H1 (cell line): ENCODE measurements around the gene DCANP1. TPM values are rescaled to one million over a fixed set of nuclear protein-coding genes. Genes with fewer than 3 reads are reported as not detected.

Experiments
- CTCF ChIA-PET: fragments of 300-600 bp; sonication (Branson Sonifier 250); formaldehyde crosslinking; loops from one replicate; lab custom pipeline; 2021; ENCODE audit not compliant: partially characterized antibody; lab: Charles Lee
- POLR2A ChIA-PET: fragments of 300-600 bp; sonication (Branson Sonifier 250); formaldehyde crosslinking; loops from one replicate; lab custom pipeline; 2021; ENCODE audit warnings: inconsistent platforms; ENCODE audit not compliant: partially characterized antibody; lab: Charles Lee
- DNase-seq, 2 experiments: peaks; one replicate each; pipeline versions ENCODE4 v3.0.0 to v3.0.0-alpha.2; 2010 to 2022; ENCODE audit warnings: low spot score in 2 of 2, low read depth in 1 of 2, mixed read lengths in 1 of 2
- FAIRE-seq: peaks from 2 replicates; lab custom pipeline; 2011; peaks lifted over from hg19 to GRCh38; lab: Jason Lieb, UNC
- H2AFZ ChIP-seq: 2 replicates; pipeline ENCODE4 v1.8.1; 2012; ENCODE audit warnings: low read length, inconsistent platforms
- H2AK5ac ChIP-seq: 2 replicates; pipeline ENCODE4 v1.6.1; 2013; ENCODE audit warnings: low read depth, low read length
- H2BK120ac ChIP-seq: replicated peaks from 2 replicates; pipeline ENCODE3; 2013; ENCODE audit warnings: low read depth, low read length, inconsistent platforms
- H2BK12ac ChIP-seq: 2 replicates; pipeline ENCODE4 v1.6.1; 2013; ENCODE audit warnings: low read depth, low read length
- H2BK15ac ChIP-seq: 2 replicates; pipeline ENCODE4 v1.6.1; 2013; ENCODE audit warnings: low read length
- H2BK20ac ChIP-seq: 2 replicates; pipeline ENCODE4 v1.6.1; 2013; ENCODE audit warnings: low read length
- H2BK5ac ChIP-seq: 2 replicates; pipeline ENCODE4 v1.6.1; 2013; ENCODE audit warnings: low read depth, low read length
- H3K14ac ChIP-seq: 2 replicates; pipeline ENCODE4 v1.6.1; 2013; ENCODE audit warnings: inconsistent platforms; ENCODE audit not compliant: insufficient read length
- H3K18ac ChIP-seq: 2 replicates; pipeline ENCODE4 v1.6.1; 2013; ENCODE audit warnings: low read length; ENCODE audit errors: extremely low read depth
- H3K23ac ChIP-seq: 2 replicates; pipeline ENCODE4 v1.6.1; 2013; ENCODE audit warnings: inconsistent platforms; ENCODE audit not compliant: insufficient read length
- H3K23me2 ChIP-seq: 2 replicates; pipeline ENCODE4 v1.6.1; 2013; ENCODE audit warnings: low read depth, low read length
- H3K27ac ChIP-seq: 2 replicates; pipeline ENCODE4 v1.6.1; 2011; ENCODE audit warnings: low read depth, low read length, inconsistent platforms
- H3K27me3 ChIP-seq, 4 experiments: replicated peaks in 1 of 4; 1 replicate in 1 of 4; 2 replicates in 3 of 4; pipeline versions ENCODE4 v1.6.1 to v1.8.1; 2011 to 2013; ENCODE audit warnings: low read length in 3 of 4, mild to moderate bottlenecking in 3 of 4, inconsistent platforms in 2 of 4, mixed read lengths in 2 of 4, moderate library complexity in 1 of 4; ENCODE audit not compliant: control insufficient read depth in 3 of 4, insufficient read depth in 3 of 4; ENCODE audit errors: extremely low read depth in 1 of 4
- H3K36me3 ChIP-seq, 4 experiments: 2 replicates each; pipeline versions ENCODE4 v1.6.1 to v1.8.1; 2011 to 2013; ENCODE audit warnings: mild to moderate bottlenecking in 4 of 4, low read length in 3 of 4, moderate library complexity in 2 of 4, control low read depth in 1 of 4, inconsistent platforms in 1 of 4; ENCODE audit not compliant: insufficient read depth in 4 of 4, control insufficient read depth in 2 of 4
- H3K4ac ChIP-seq: replicated peaks from 2 replicates; pipeline ENCODE3; 2013; ENCODE audit warnings: low read length, low read depth, mixed read lengths, inconsistent platforms; ENCODE audit not compliant: insufficient read length
- H3K4me1 ChIP-seq, 4 experiments: replicated peaks in 1 of 4; 1 replicate in 1 of 4; 2 replicates in 3 of 4; pipeline versions ENCODE4 v1.6.1 to v1.8.1; 2011 to 2013; ENCODE audit warnings: low read length in 3 of 4, inconsistent platforms in 2 of 4, mixed read lengths in 1 of 4; ENCODE audit not compliant: insufficient read depth in 4 of 4, control insufficient read depth in 3 of 4
- H3K4me2 ChIP-seq, 2 experiments: 2 replicates each; pipeline versions ENCODE4 v1.6.1 to v1.8.1; 2011 to 2013; ENCODE audit warnings: low read depth in 2 of 2, low read length in 2 of 2, control low read depth in 1 of 2, inconsistent platforms in 1 of 2, mild to moderate bottlenecking in 1 of 2; ENCODE audit not compliant: insufficient read depth in 1 of 2
- H3K4me3 ChIP-seq, 4 experiments: fragments of 200-600, 300-600 bp in 1 of 4; sonication (generic), shearing (Covaris generic), sonication (Bioruptor Twin) in 1 of 4; 2 replicates each; pipeline versions ENCODE4 v1.5.1 to v1.8.1; 2011 to 2016; ENCODE audit warnings: low read length in 4 of 4, low read depth in 3 of 4, control low read depth in 2 of 4, inconsistent platforms in 2 of 4, mild to moderate bottlenecking in 2 of 4, mixed read lengths in 1 of 4, moderate library complexity in 1 of 4; ENCODE audit not compliant: insufficient read depth in 2 of 4; ENCODE audit errors: extremely low read depth in 1 of 4
- H3K56ac ChIP-seq: replicated peaks from 2 replicates; pipeline ENCODE3; 2013; ENCODE audit warnings: low read depth, mild to moderate bottlenecking, mixed read lengths, low read length, inconsistent platforms; ENCODE audit not compliant: insufficient read length
- H3K79me1 ChIP-seq: 2 replicates; pipeline ENCODE4 v1.6.1; 2013; ENCODE audit warnings: low read depth, low read length, control low read depth
- H3K79me2 ChIP-seq, 2 experiments: 2 replicates each; pipeline versions ENCODE4 v1.6.1 to v1.8.1; 2012 to 2013; ENCODE audit warnings: low read length in 2 of 2, mild to moderate bottlenecking in 2 of 2, inconsistent platforms in 1 of 2; ENCODE audit not compliant: insufficient read depth in 2 of 2, control insufficient read depth in 1 of 2
- H3K9ac ChIP-seq, 4 experiments: replicated peaks in 1 of 4; 1 replicate in 1 of 4; 2 replicates in 3 of 4; pipeline versions ENCODE4 v1.6.1 to v1.8.1; 2011 to 2013; ENCODE audit warnings: low read depth in 3 of 4, low read length in 3 of 4, control low read depth in 2 of 4, mild to moderate bottlenecking in 2 of 4, moderate library complexity in 2 of 4, inconsistent platforms in 1 of 4; ENCODE audit errors: extremely low read depth in 1 of 4
- H3K9me3 ChIP-seq, 2 experiments: 2 replicates each; pipeline versions ENCODE4 v1.6.1 to v1.8.1; 2012 to 2013; ENCODE audit warnings: mild to moderate bottlenecking in 2 of 2, moderate library complexity in 2 of 2, control low read depth in 1 of 2, inconsistent platforms in 1 of 2, low read depth in 1 of 2, low read length in 1 of 2, mixed read lengths in 1 of 2; ENCODE audit not compliant: insufficient read depth in 2 of 2
- H4K20me1 ChIP-seq, 2 experiments: replicated peaks in 1 of 2; 2 replicates each; pipeline versions ENCODE3 to v1.8.1; 2011 to 2013; ENCODE audit warnings: inconsistent platforms in 2 of 2, low read length in 2 of 2, mild to moderate bottlenecking in 1 of 2; ENCODE audit not compliant: insufficient read depth in 2 of 2, control insufficient read depth in 1 of 2
- H4K5ac ChIP-seq: 2 replicates; pipeline ENCODE4 v1.6.1; 2013; ENCODE audit warnings: low read length, low read depth, mixed read lengths, inconsistent platforms; ENCODE audit not compliant: insufficient read length
- H4K8ac ChIP-seq: 2 replicates; pipeline ENCODE4 v1.8.0; 2013; ENCODE audit warnings: mild to moderate bottlenecking, moderate library complexity, low read length, inconsistent platforms; ENCODE audit not compliant: insufficient read depth; ENCODE audit errors: extremely low read depth
- H4K91ac ChIP-seq: replicated peaks from 2 replicates; pipeline ENCODE3; 2013; ENCODE audit warnings: low read length, mixed read lengths, inconsistent platforms; ENCODE audit not compliant: insufficient read length
- EGR1 ChIP-seq: IDR thresholded peaks from 2 replicates; pipeline ENCODE4 v1.6.1; 2011; ENCODE audit warnings: low read depth, low read length, borderline replicate concordance
- WGBS, 2 experiments: shearing (Covaris generic) in 1 of 2; methylation state at CpG; one replicate each; pipeline versions ENCODE4 v1.1.6 to v1.1.7; 2013 to 2015; ENCODE audit warnings: low lambda C conversion rate in 2 of 2, mixed read lengths in 2 of 2, inconsistent platforms in 1 of 2, low coverage in 1 of 2, missing lambda C conversion rate in 1 of 2; ENCODE audit not compliant: insufficient replicate concordance in 2 of 2, insufficient coverage in 1 of 2, insufficient read length in 1 of 2; ENCODE audit errors: extremely low coverage in 1 of 2, missing lambda C conversion rate in 1 of 2; 5-methylcytosine and 5-hydroxymethylcytosine counted together
- polyA plus RNA-seq, 7 experiments: library from polyadenylated mRNA; depleted of rRNA in 3 of 7; stranded (reverse) in 5 of 7; unstranded in 2 of 7; fragments of >200 nt in 5 of 7; fragments of 200-250 nt in 2 of 7; gene quantifications; 1 replicate in 5 of 7; 2 replicates in 1 of 7; 4 replicates in 1 of 7; pipeline versions ENCODE4 v1.2.1 to v1.2.3, GENCODE V29; 2011 to 2013; ENCODE audit warnings: missing spikeins in 2 of 7, mixed read lengths in 2 of 7
- total RNA-seq: library from RNA; stranded (reverse); fragmentation: NEBNext Ultra II Directional; extraction: Animal tissue kit (Norgen Biotek cat#: 25700); gene quantifications from 2 replicates; pipeline ENCODE4 v1.2.1, GENCODE V29; 2021

DCANP1 gene
- total and polyA plus RNA-seq, 2 of the 8 experiments (the other 6 are each of a cell fraction or from before 2014, with no cell fraction given), result not detected

- Histone ChIP-seq H3K27ac (no peak overlapping the region), H3K4ac (no peak overlapping the region), H4K91ac (no peak overlapping the region), H2BK15ac (0 out of 2 replicates have a peak overlapping the region, but pooled peaks have one; percentile 46), H2BK5ac (no peak overlapping the region)
- no peak for DNase-seq
- POLR2A ChIA-PET, result no interaction called here
- CTCF ChIA-PET, result interaction anchor here (0.6 to 2.4 kb wide), 13 partner anchors 9 to 624 kb away, joined by 3 to 6 read pairs (median 4); no protein-coding TSS in a partner anchor
- no peak for TF ChIP-seq EGR1
- TF ChIP-seq, all 59 proteins: peak for 0
- no peak overlapping the region for H3K4me3 ChIP-seq
- H3K36me3 ChIP-seq, result no peaks in the 10 kb centered on the region
- no peak overlapping the region for H2BK20ac ChIP-seq
- H3K79me1 ChIP-seq, result no peaks in the 10 kb centered on the region
- H2BK12ac ChIP-seq, result 0 out of 2 replicates have a peak overlapping the region, but pooled peaks have one; percentile 17
- no peak overlapping the region for H2BK120ac ChIP-seq
- no peak for FAIRE-seq
- H3K56ac ChIP-seq, result no peak overlapping the region
- peaks cover 34 to 90% (median 80%) of the 10 kb centered on the region in 4 experiments for H3K27me3 ChIP-seq
- peaks cover 4 to 24% of the 10 kb centered on the region in 2 experiments for H4K20me1 ChIP-seq
- H2AFZ ChIP-seq, result no peak overlapping the region
- no peak overlapping the region for H3K14ac ChIP-seq
- no peak overlapping the region for H4K8ac ChIP-seq
- H3K18ac ChIP-seq, result no peak overlapping the region
- 93% methylated on average over 9 of the region's 9 CpGs; no CpG with 5 or more reads in 1 of the 2 experiments for WGBS, 2 experiments
- H3K4me1 ChIP-seq, result peaks cover 0 to 23% (median 10%) of the 10 kb centered on the region in 4 experiments; a peak in 6 of 7 replicates
- H3K23me2 ChIP-seq, result peaks cover 6% of the 10 kb centered on the region; the same call in 1 of the 2 replicates
- no peak overlapping the region for H2AK5ac ChIP-seq
- no peak overlapping the region for H3K23ac ChIP-seq
- no peak overlapping the region for H4K5ac ChIP-seq
- H3K79me2 ChIP-seq, result no peaks in the 10 kb centered on the region
- no peaks in the 10 kb centered on the region for H3K9me3 ChIP-seq
- no peak overlapping the region for H3K4me2 ChIP-seq
- no peak overlapping the region for H3K9ac ChIP-seq
Observed at GRCh38 chr5:135482381-135482933, 35.3 kb upstream of the DCANP1 start.
